NCI-H1417 (cell line): ENCODE data around the gene TRIM77.
A peak's percentile ranks its signal among the peaks of the same experiment; 100 is the strongest.
"Not testable (repeated sequence)": the region's sequence is repeated elsewhere in the genome, so short reads cannot be mapped to it uniquely, and the experiment has no call there.

Source experiments
- DNase-seq, 3 experiments: peaks; one replicate each; lab custom pipeline; 2025; lab: John Stamatoyannopoulos, UW

TRIM77 gene

GRCh38 chr11:89709999-89710398, at the start of gene TRIM77:
Gene TRIM77, plus strand, starts transcription at chr11:89710299. Its CDS starts 0 bp downstream, at chr11:89710299.
- not testable (repeated sequence) for DNase-seq

GRCh38 chr11:89667001-89667400, 43.1 kb upstream of the TRIM77 start:
- peak in 1 of 3 experiments; percentile 6 for DNase-seq

- not testable (repeated sequence) for DNase-seq
Measured at GRCh38 chr11:89668158-89668557, 41.9 kb upstream of the TRIM77 start.

GRCh38 chr11:89669586-89669985, 40.5 kb upstream of the TRIM77 start:
- not testable (repeated sequence) for DNase-seq

- DNase-seq = not testable (repeated sequence)
Measured at GRCh38 chr11:89669993-89670669, 40.0 kb upstream of the TRIM77 start.

- DNase-seq = peak in 1 of 3 experiments; percentile 48
Measured at GRCh38 chr11:89672547-89672946, 37.6 kb upstream of the TRIM77 start.

- DNase-seq = peak in 1 of 3 experiments; percentile 14
Measured at GRCh38 chr11:89673380-89673779, 36.7 kb upstream of the TRIM77 start.

- peak in 1 of 3 experiments; percentile 32 for DNase-seq
Measured at GRCh38 chr11:89675383-89675782, 34.7 kb upstream of the TRIM77 start.

GRCh38 chr11:89675948-89676347, 34.2 kb upstream of the TRIM77 start:
- DNase-seq = peak in 1 of 3 experiments; percentile 24

GRCh38 chr11:89707080-89707479, 3.0 kb upstream of the TRIM77 start:
- peak in 1 of 3 experiments; percentile 35 for DNase-seq

GRCh38 chr11:89724866-89725498, 14.9 kb downstream of the TRIM77 start:
- DNase-seq = peak in 1 of 3 experiments; percentile 19

- DNase-seq = not testable (repeated sequence)
Measured at GRCh38 chr11:89730215-89730614, 20.1 kb downstream of the TRIM77 start.

GRCh38 chr11:89736566-89736965, 26.5 kb downstream of the TRIM77 start:
- peak in 1 of 3 experiments; percentile 12 for DNase-seq

- peak in 1 of 3 experiments; percentile 3 for DNase-seq
Measured at GRCh38 chr11:89737116-89737515, 27.0 kb downstream of the TRIM77 start.

GRCh38 chr11:89741406-89741805, 31.3 kb downstream of the TRIM77 start:
- DNase-seq = not testable (repeated sequence)

GRCh38 chr11:89744158-89744557, 34.1 kb downstream of the TRIM77 start:
- DNase-seq = not testable (repeated sequence)

- not testable (repeated sequence) for DNase-seq
Measured at GRCh38 chr11:89750822-89751221, 40.7 kb downstream of the TRIM77 start.
